ENCODE data around the gene HS1BP3. TPM values are rescaled to one million over a fixed set of nuclear protein-coding genes. Genes with fewer than 3 reads are reported as not detected.

Gene HS1BP3, protein sequence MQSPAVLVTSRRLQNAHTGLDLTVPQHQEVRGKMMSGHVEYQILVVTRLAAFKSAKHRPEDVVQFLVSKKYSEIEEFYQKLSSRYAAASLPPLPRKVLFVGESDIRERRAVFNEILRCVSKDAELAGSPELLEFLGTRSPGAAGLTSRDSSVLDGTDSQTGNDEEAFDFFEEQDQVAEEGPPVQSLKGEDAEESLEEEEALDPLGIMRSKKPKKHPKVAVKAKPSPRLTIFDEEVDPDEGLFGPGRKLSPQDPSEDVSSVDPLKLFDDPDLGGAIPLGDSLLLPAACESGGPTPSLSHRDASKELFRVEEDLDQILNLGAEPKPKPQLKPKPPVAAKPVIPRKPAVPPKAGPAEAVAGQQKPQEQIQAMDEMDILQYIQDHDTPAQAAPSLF
- 6.5 and 12.1 TPM in 2 replicates for total RNA-seq (2014; rRNA removed; shearing (Covaris generic))

GRCh38 chr2:20650877-20651730 is at the start of gene HS1BP3:
TSS of gene HS1BP3 (minus strand) at chr2:20651098. CDS start at chr2:20651063, 35 bp downstream.
- DNase-seq (ENCODE audit: low read depth): peak; percentile 69

DNA sequence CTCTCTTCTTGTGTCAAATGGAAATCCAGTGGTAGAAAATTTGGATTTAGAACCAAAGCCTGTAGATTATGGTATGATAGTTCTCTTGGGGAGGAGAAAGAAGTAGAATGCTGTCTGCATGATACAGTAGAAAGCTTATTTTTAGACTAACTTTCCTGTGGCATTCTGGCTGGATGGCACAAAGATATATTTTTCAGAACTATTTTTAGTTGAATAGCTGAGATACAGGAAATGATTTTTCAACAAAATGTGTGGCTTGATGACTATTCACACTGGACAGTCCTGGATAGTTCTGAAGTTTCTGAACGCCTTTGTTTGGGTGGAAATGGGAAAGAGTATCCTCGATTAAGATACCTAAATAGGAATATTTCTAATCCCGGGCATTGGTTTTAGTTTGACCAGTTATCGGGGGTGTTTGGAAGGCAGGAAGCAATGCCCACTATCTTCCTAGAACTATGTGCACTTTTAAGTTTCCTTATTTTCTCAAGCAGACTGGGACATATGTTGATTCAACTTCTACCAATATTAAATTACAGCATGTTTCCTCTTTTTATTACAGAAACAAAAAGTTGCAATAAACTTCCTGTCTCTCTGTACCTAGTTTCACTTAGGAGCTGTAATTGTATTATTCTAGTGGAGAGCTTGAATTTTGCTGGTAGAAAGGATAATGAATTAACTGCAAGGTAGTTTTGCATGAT is 48.2 kb upstream of the HS1BP3 start:
- no peak for DNase-seq (ENCODE audit: low read depth)

- no peak for DNase-seq (ENCODE audit: low read depth)
These were observed 46.5 kb upstream of the HS1BP3 start for GRCh38 chr2:20697322-20697934.

DNA sequence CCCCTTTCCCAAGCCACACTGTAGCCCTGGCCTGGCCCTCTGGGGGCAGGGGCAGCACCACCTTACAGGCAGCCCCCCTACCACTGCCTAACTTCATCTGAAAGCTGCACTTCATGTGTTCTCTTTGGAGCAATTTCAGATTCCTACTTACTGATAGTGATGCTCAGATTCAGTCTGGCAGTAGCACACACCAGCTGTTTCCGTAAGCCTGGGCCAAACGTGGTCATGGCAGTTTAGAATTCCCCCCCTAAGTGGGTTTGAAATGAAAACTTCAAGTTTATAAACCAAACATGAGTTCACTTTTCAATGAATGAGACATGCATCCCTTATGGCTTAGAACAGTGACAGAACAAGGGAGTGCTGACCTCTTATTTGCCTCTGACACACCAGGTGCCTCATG is 45.5 kb upstream of the HS1BP3 start:
- no peak for DNase-seq (ENCODE audit: low read depth)

DNA sequence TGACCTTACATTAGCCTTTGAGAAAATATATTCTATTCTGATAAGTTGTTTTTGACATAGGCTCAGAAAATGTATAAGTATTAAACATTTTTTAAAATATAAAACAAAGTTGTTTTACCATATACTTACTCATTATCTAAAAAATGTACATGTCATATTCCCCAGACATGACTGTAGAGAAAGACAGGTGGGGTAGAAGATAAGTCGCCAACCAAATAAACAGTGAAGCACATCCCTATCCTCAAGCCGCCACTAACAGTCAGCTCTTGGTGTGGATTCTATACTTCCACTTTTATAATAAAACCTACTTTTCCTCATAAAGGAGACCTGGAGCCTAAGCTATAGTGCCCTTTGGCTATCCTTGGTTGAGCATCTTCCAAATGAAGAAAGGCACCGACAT is 42.4 kb upstream of the HS1BP3 start:
- DNase-seq (ENCODE audit: low read depth): no peak

- no peak for DNase-seq (ENCODE audit: low read depth)
These were observed 41.2 kb upstream of the HS1BP3 start for GRCh38 chr2:20692081-20692480.

GRCh38 chr2:20691076-20691734 is 40.3 kb upstream of the HS1BP3 start:
- no peak for DNase-seq (ENCODE audit: low read depth)

- no peak for DNase-seq (ENCODE audit: low read depth)
These were observed 38.7 kb upstream of the HS1BP3 start for GRCh38 chr2:20689428-20690264.

DNA sequence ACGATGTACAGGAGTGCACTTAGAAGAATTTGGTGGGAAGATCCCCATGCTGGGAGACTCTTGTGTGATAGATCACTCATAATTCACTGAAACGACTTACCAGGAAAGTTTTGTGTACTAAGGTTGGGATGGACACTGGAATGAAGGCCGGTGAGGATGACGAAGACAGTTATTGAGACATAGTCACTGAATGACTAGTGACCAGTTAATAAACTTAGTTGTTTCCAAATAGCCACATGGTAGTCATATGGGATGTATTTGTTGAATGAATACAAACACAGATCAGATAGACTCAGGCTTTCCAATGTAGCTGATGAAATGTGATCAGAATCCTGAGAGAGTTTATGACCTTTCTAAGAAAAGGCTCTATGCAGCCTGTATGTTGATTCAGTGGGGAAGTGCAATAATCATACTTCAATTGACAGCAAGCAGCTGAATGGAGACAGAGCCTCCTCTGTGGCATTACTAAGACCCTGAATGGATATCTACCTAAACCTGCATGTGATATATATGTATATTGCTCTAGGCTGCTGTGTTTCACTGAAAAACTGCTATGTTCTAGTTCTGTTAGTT is 36.4 kb upstream of the HS1BP3 start:
- no peak for DNase-seq (ENCODE audit: low read depth)

- DNase-seq (ENCODE audit: low read depth): no peak
These were observed 33.7 kb upstream of the HS1BP3 start for GRCh38 chr2:20684581-20685063.

DNA sequence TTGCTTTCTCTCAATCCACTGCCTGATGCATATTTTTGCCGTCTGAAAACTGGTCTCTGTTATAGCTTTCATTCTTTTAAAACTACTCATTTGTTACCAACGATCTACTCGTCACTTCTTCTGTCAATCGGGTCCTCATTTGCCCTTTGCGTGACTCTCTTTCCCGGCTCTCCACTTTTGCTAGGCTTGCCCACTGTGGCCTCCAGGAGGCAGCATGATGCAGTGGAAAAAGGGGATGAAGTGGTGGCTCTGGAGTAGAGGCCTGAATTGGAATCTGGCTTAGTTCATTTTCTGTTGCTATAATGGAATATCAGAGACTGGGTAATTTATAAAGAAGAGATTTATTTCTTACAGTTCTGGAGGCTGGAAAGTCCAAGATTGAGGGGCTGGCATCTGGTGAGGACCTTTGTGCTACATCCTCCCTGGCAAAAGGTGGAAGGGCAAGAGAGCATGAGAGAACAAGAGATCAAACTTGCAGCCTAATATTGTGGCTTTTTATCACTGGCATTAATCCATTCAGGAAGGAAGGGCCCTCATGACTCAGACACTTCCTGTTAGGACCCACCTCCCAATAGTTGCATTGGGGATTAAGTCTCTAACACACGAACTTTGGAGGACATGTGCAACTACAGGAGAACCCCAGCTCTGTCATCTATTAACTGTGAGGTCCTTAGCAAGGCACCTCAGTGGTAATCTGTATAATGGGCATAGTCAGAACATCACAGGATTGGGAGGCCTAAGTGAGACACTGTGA is 31.4 kb upstream of the HS1BP3 start:
- no peak for DNase-seq (ENCODE audit: low read depth)

DNA sequence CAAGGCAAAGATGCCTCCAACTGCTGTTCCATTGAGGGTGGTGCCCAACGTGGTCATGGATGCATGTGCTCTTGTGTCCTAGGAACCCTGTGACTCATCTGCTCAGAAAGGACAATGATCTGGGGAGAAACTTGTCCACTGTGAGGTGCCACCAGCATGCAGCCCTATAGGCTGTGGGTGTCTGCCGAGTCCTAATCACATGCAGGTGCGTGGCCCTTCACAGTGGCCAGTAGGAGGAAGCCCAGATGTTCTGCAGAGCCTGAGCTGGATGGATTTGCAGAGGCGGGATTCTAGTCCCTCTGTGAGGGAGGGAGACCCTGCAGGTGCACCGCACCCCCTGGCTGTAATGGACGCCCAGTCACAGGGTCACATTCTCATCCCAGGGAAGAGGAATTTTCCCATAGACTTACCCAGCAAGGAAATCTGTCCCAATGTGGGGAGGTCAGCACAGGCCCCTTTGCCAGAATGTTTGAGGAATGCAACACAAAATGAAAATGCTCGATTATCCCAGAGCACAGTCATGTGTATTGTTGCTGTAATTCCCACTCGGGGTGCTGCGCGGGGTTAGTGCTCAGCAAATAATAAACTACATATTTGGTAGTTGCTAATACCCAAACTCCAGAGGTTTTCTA is 30.0 kb upstream of the HS1BP3 start:
- no peak for DNase-seq (ENCODE audit: low read depth)

- DNase-seq (ENCODE audit: low read depth): no peak
These were observed 27.9 kb upstream of the HS1BP3 start for GRCh38 chr2:20678780-20679179.

DNA sequence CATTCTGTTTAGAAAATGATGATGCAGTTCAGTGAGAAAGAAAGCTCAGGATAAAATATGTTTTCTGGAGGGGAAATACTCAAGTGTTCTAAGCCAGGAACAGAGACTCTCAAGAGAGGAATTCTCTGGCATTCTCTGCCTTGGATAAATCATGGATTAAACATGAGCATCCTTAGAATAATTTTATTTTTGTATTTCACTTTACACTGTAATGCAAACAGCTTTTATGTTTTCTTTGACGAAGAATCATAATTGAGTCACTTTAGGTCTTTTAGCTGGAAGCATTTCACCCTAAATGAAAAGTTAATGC is 27.1 kb upstream of the HS1BP3 start:
- DNase-seq (ENCODE audit: low read depth): no peak

GRCh38 chr2:20677301-20678085 is 26.6 kb upstream of the HS1BP3 start:
- DNase-seq (ENCODE audit: low read depth): no peak

- no peak for DNase-seq (ENCODE audit: low read depth)
These were observed 25.7 kb upstream of the HS1BP3 start for GRCh38 chr2:20676353-20677215.

Data from M059J (cell line).